ENCODE data around the gene RAPGEF3. TPM values are rescaled to one million over a fixed set of nuclear protein-coding genes. Genes with fewer than 3 reads are reported as not detected.

Gene RAPGEF3
- total RNA-seq, 2 experiments from 2014 or later: 0.94 to 1.1 TPM

DNA sequence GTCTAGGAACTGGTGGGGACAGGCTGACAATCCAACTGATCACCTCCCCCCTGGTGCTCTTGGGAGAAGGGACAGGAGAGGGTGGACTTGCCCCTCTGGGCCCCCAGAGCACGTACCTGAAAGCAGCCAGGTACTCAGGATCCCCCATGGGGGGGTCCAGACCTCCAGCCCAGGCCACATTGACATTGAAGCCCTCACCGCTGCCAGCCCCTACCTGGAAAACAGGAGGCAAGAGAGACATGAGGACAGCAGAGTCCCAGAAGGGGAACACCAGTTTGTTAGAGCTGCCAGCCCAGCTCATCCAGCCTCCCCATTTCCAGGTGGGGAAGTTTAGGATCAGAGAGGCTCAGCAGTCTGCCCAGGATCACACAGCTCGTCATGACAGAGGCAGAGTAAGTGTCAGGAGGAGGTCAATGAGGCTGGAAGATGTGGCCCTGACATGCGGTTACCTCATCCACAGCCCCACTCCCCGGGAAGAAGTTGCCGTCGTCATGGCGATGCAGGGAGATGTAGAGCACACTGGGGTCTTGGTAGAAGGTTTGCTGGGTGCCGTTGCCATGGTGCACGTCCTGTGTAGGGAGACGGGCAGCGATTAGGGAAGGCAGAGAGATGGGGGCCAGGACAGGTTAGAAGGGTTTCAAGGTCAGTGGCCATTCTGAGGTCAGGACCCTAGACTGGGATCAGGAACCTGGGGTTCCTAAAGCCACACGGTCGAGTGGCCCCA lies 29.1 kb upstream of the RAPGEF3 start:
- DNase-seq: no peak
- Mint-ChIP-seq H3K27ac (no peak overlapping the region), H3K27me3 (no peaks in the 10 kb centered on the region), H3K4me3 (no peak overlapping the region), H3K36me3 (peaks cover 27% of the 10 kb centered on the region), H3K9me3 (no peaks in the 10 kb centered on the region), H3K4me1 (peaks cover 2% of the 10 kb centered on the region)
- POLR2A ChIA-PET: interaction anchor here (1.1 kb wide), 1 partner anchor 17 kb away, joined by 4 read pairs; no protein-coding TSS in a partner anchor
- ATAC-seq (ENCODE audit: low read depth): no peak

DNA sequence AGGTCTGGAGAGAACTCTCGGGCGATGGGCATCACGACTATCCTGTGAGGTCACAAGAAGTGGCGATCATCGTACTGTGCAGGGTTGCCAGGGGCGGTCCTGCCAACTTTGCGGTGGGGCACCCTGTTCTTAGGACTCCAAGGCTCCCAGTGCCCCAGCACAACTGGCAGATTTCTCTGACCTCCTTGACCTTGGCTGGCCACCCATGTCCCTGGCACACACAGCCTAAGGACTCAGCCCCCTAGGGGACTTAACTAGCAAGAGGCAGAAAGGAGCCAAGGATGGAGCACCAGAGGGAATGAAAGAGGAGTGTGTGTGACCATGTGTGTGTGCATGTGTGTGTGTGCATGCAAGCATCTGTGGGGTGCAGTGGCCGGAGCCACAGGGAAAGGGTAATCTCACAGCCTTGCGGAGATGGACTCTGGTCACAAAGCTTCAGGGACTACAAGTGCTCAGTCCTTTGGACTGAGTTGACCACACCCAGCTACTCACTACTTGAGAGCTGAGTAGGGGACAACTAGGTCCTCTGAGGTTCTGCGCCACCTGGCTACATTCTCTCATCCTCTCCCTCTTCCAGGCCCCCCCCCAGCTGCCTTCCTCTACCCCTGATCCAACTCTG lies 28.1 kb upstream of the RAPGEF3 start:
- ATAC-seq (ENCODE audit: low read depth) (no peak), DNase-seq (no peak)
- POLR2A ChIA-PET: interaction anchor here (1.0 to 1.4 kb wide), 3 partner anchors 21 to 44 kb away, joined by 3 to 6 read pairs (median 4); no protein-coding TSS in a partner anchor
- Mint-ChIP-seq H3K36me3 (peaks cover 24% of the 10 kb centered on the region), H3K4me3 (no peak overlapping the region), H3K27me3 (no peaks in the 10 kb centered on the region), H3K4me1 (peaks cover 2% of the 10 kb centered on the region), H3K9me3 (no peaks in the 10 kb centered on the region), H3K27ac (peak overlapping the region; percentile 54)

- Mint-ChIP-seq H3K27ac (no peak overlapping the region), H3K4me3 (no peak overlapping the region), H3K9me3 (no peaks in the 10 kb centered on the region), H3K4me1 (peaks cover 2% of the 10 kb centered on the region), H3K27me3 (no peaks in the 10 kb centered on the region), H3K36me3 (peaks cover 21% of the 10 kb centered on the region)
- POLR2A ChIA-PET: interaction anchor here (1.0 to 1.4 kb wide), 3 partner anchors 22 to 45 kb away, joined by 3 to 6 read pairs (median 4); no protein-coding TSS in a partner anchor
- ATAC-seq (ENCODE audit: low read depth): no peak
- no peak for DNase-seq
Measured at GRCh38 chr12:47785887-47786661, 27.4 kb upstream of the RAPGEF3 start.

DNA sequence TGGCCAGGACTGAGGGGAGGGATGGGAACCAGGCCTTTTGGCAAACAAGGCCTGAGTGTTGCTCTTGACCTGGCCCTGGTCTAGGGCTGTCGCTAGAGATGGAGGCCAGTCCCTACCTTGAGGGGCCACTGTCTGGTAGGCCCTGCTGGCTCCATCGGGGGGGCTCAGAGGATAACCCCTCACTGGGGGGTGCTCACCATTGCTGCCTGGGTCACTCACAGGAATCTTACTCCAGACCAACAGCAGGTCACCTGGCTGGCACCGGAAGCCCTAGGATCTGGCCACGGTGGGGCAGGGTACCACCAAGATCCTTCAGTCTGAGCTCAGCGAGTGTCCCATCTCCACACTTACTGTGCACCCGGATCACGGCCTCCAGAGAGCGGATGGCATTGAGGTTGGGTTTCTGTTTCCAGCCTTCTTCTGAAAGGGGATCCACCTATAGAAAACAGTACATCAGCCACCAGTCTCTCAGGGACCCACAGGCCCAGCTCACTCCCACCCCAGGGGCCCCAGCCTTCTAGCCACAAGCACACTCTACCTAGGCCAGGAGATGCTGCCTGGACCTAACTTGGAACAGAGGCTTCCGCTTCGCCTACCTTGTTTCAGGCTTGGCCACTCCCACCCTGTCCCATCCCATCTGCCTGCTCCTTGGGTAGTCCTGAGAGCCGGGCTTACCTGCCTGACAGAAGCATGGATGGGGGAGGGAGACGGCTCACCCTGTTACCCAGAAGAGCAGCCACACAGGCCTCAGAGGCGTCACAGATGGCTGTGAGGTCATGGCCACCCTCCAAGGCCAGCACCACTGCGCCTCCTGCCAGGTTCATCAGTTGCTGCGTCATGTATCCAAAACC lies 26.6 kb upstream of the RAPGEF3 start:
- POLR2A ChIA-PET: interaction anchor here (0.5 to 1.4 kb wide), 5 partner anchors 23 to 387 kb away, joined by 3 to 6 read pairs (median 4); no protein-coding TSS in a partner anchor
- Mint-ChIP-seq H3K4me3 (no peak overlapping the region), H3K36me3 (peaks cover 17% of the 10 kb centered on the region), H3K27ac (no peak overlapping the region), H3K9me3 (no peaks in the 10 kb centered on the region), H3K4me1 (peaks cover 2% of the 10 kb centered on the region), H3K27me3 (no peaks in the 10 kb centered on the region)
- no peak for DNase-seq
- ATAC-seq (ENCODE audit: low read depth): no peak

DNA sequence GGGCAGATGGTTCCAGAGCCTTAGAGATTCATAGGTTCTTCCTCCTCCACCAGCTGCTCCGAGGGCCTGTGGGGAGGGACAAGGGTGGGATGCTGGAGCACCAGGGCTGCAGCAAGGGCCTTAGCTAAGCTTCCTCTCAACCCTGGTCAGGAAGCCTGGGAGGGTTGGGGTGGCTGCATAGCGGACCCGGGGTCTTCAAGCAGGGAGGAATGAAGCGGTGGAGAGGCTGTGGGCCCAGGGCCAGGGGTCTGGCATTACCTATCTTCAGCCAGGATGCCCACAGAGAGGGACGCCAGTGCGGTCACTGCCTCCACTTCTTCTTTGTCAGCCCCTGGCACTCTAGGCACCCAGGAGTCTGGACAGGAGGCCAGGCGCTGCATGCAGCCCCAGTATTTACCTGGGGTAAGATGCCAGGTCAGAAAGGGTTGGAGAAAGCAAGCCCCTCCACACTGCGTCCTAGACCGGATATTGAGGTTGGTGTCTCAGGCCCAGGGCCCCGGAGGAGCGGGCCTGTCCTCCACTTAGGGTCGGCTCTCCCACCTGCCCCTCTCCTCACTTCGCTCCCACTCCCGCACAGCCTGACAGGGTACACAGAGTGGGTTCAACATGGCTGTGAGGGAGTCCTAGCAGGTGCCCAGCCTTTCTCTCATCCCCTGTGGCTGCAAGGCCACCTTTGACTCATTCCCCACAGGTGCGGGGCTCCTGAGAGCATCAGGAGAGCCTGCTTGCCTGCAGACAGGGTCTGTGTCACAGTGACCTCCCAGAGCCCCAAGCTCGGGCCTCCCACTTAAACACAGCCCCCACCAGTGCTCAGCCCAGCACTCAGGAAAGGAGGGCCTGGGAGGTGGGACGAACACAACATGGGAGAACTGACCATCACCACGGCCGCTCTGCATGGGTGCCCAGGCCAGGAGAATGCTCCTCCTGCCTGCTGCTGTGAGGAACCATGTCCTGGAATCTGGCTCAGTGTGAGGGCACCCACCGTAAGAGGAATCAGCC lies 25.4 kb upstream of the RAPGEF3 start:
- Mint-ChIP-seq H3K27me3 (no peaks in the 10 kb centered on the region), H3K4me1 (peaks cover 5% of the 10 kb centered on the region), H3K27ac (no peak overlapping the region), H3K4me3 (no peak overlapping the region), H3K36me3 (peaks cover 14% of the 10 kb centered on the region), H3K9me3 (no peaks in the 10 kb centered on the region)
- POLR2A ChIA-PET: interaction anchor here (1.4 kb wide), 1 partner anchor 49 kb away, joined by 3 read pairs; no protein-coding TSS in a partner anchor
- DNase-seq: no peak
- ATAC-seq (ENCODE audit: low read depth): no peak

- POLR2A ChIA-PET: interaction anchor here (1.4 kb wide), 1 partner anchor 50 kb away, joined by 3 read pairs; no protein-coding TSS in a partner anchor
- DNase-seq: no peak
- Mint-ChIP-seq H3K4me3 (no peak overlapping the region), H3K27ac (peak overlapping the region; percentile 83), H3K27me3 (no peaks in the 10 kb centered on the region), H3K4me1 (peaks cover 8% of the 10 kb centered on the region), H3K9me3 (no peaks in the 10 kb centered on the region), H3K36me3 (peaks cover 13% of the 10 kb centered on the region)
- no peak for ATAC-seq (ENCODE audit: low read depth)
Measured at GRCh38 chr12:47783024-47783755, 24.5 kb upstream of the RAPGEF3 start.

- no peaks in the 10 kb centered on the region for H3K27me3 Mint-ChIP-seq
- POLR2A ChIA-PET: interaction anchor here (1.3 kb wide), 1 partner anchor 30 kb away, joined by 4 read pairs; no protein-coding TSS in a partner anchor
- H3K4me1 Mint-ChIP-seq: peaks cover 14% of the 10 kb centered on the region
- peak overlapping the region; percentile 83 for H3K27ac Mint-ChIP-seq
- no peaks in the 10 kb centered on the region for H3K9me3 Mint-ChIP-seq
- no peak for ATAC-seq (ENCODE audit: low read depth)
- H3K4me3 Mint-ChIP-seq: no peak overlapping the region
- no peak for DNase-seq
- H3K36me3 Mint-ChIP-seq: peaks cover 9% of the 10 kb centered on the region
Measured at GRCh38 chr12:47782372-47782770, 23.7 kb upstream of the RAPGEF3 start.

- peaks cover 17% of the 10 kb centered on the region for H3K4me1 Mint-ChIP-seq
- H3K36me3 Mint-ChIP-seq: peaks cover 8% of the 10 kb centered on the region
- H3K27ac Mint-ChIP-seq: peak overlapping the region; percentile 80
- H3K9me3 Mint-ChIP-seq: no peaks in the 10 kb centered on the region
- DNase-seq (no peak), ATAC-seq (ENCODE audit: low read depth) (no peak)
- POLR2A ChIA-PET: interaction anchor here (1.0 to 2.4 kb wide), 4 partner anchors 26 to 51 kb away, joined by 4 to 6 read pairs (median 4); no protein-coding TSS in a partner anchor
- no peaks in the 10 kb centered on the region for H3K27me3 Mint-ChIP-seq
- H3K4me3 Mint-ChIP-seq: no peak overlapping the region
Measured at GRCh38 chr12:47781479-47782371, 23.0 kb upstream of the RAPGEF3 start.

- Mint-ChIP-seq H3K27me3 (no peaks in the 10 kb centered on the region), H3K27ac (no peak overlapping the region), H3K9me3 (no peaks in the 10 kb centered on the region), H3K4me3 (no peak overlapping the region), H3K36me3 (peaks cover 6% of the 10 kb centered on the region), H3K4me1 (peaks cover 24% of the 10 kb centered on the region)
- no peak for ATAC-seq (ENCODE audit: low read depth)
- POLR2A ChIA-PET: interaction anchor here (1.0 to 2.6 kb wide), 9 partner anchors 13 to 65 kb away, joined by 3 to 13 read pairs (median 6); no protein-coding TSS in a partner anchor
- DNase-seq: no peak
Measured at GRCh38 chr12:47779943-47780504, 21.3 kb upstream of the RAPGEF3 start.

DNA sequence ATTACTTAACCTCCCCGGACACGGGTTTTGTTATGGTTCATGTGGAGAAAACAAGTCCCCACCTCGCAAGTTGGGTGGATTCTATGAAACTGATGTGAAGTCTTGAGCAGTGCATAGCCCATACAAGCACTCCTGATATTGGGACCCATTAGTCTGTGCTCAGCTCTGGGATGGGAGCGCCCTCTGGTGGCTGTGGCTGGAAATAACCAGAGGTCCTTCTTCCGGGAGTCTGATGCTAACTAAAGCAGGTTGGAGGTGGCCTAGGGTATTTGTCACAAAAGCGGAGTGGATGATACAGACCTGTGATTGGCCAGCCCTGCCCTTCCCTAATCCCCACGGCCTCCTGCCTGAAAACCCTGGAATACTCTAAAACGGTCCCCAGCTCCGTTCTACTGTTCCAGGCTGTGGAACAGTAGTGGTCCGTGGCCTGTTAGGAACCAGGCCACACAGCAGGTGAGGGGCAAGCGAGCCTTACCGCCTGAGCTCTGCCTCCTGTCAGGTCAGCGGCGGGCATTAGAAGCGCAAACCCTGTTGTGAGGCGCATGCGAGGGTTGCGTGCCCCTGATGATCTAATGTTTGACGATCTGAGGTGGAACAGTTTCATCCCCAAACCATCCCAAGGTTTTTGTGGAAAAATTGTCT lies 20.7 kb upstream of the RAPGEF3 start:
- Mint-ChIP-seq H3K36me3 (peaks cover under 1% of the 10 kb centered on the region), H3K27ac (peak overlapping the region; percentile 59), H3K9me3 (no peaks in the 10 kb centered on the region), H3K27me3 (no peaks in the 10 kb centered on the region), H3K4me3 (no peak overlapping the region), H3K4me1 (peaks cover 30% of the 10 kb centered on the region)
- ATAC-seq (ENCODE audit: low read depth) (peak; percentile 81), DNase-seq (peak; percentile 96)
- POLR2A ChIA-PET: interaction anchor here (1.0 to 2.6 kb wide), 8 partner anchors 13 to 64 kb away, joined by 3 to 13 read pairs (median 6); no protein-coding TSS in a partner anchor

Measured in activated naive CD8-positive, alpha-beta T cell treated with anti-CD3 and anti-CD28 coated beads, Interleukin-2, amount 10 ng/mL, durations not matched to agents 7 days and 5 days (primary cell).